ENCODE results near the gene DNAH5. TPM values are rescaled to one million over a fixed set of nuclear protein-coding genes. Genes with fewer than 3 reads are reported as not detected.

Gene DNAH5
- total RNA-seq, 1 donor = 0.36 TPM

- no peak for DNase-seq (ENCODE audit: insufficient read length, low spot score, missing footprints)
These were observed 240.1 kb downstream of the DNAH5 start for GRCh38 chr5:13704396-13704795.

GRCh38 chr5:13700626-13701025 is 243.9 kb downstream of the DNAH5 start:
- H3K27ac ChIP-seq (ENCODE audit: low read depth, low read length) = no peak overlapping the region
- DNase-seq (ENCODE audit: insufficient read length, low spot score, missing footprints) = no peak
- no peaks in the 10 kb centered on the region for H4K20me1 ChIP-seq (ENCODE audit: insufficient read depth, low read length)
- no peaks in the 10 kb centered on the region for H3K79me2 ChIP-seq (ENCODE audit: insufficient read depth, low read length)
- no peak overlapping the region for H3K4me2 ChIP-seq (ENCODE audit: insufficient read depth, low read length)
- no peaks in the 10 kb centered on the region for H3K36me3 ChIP-seq (ENCODE audit: insufficient read depth, low read length)
- H3K4me1 ChIP-seq (ENCODE audit: insufficient read depth, low read length) = no peaks in the 10 kb centered on the region
- H3K27me3 ChIP-seq (ENCODE audit: insufficient read depth, low read length) = no peaks in the 10 kb centered on the region
- no peaks in the 10 kb centered on the region for H3K9me3 ChIP-seq (ENCODE audit: low read depth, low read length)
- H3K4me3 ChIP-seq (ENCODE audit: insufficient read depth, low read length) = no peak overlapping the region
- TF ChIP-seq, protein P1, sequence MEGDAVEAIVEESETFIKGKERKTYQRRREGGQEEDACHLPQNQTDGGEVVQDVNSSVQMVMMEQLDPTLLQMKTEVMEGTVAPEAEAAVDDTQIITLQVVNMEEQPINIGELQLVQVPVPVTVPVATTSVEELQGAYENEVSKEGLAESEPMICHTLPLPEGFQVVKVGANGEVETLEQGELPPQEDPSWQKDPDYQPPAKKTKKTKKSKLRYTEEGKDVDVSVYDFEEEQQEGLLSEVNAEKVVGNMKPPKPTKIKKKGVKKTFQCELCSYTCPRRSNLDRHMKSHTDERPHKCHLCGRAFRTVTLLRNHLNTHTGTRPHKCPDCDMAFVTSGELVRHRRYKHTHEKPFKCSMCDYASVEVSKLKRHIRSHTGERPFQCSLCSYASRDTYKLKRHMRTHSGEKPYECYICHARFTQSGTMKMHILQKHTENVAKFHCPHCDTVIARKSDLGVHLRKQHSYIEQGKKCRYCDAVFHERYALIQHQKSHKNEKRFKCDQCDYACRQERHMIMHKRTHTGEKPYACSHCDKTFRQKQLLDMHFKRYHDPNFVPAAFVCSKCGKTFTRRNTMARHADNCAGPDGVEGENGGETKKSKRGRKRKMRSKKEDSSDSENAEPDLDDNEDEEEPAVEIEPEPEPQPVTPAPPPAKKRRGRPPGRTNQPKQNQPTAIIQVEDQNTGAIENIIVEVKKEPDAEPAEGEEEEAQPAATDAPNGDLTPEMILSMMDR (IDR thresholded peaks at IDR 0.05; ENCODE audit: extremely low read depth, low read depth, low read length) = no peak
- H2AFZ ChIP-seq (ENCODE audit: low read length) = no peak overlapping the region

More at GRCh38 chr5:13704396-13704795, 240.1 kb downstream of the DNAH5 start:
- no peaks in the 10 kb centered on the region for H4K20me1 ChIP-seq (ENCODE audit: insufficient read depth, low read length)
- H3K9me3 ChIP-seq (ENCODE audit: low read depth, low read length) = no peaks in the 10 kb centered on the region
- no peaks in the 10 kb centered on the region for H3K36me3 ChIP-seq (ENCODE audit: insufficient read depth, low read length)
- no peak overlapping the region for H2AFZ ChIP-seq (ENCODE audit: low read length)
- TF ChIP-seq, protein P1 (IDR thresholded peaks at IDR 0.05; ENCODE audit: extremely low read depth, low read depth, low read length) = no peak
- H3K4me1 ChIP-seq (ENCODE audit: insufficient read depth, low read length) = no peaks in the 10 kb centered on the region
- no peaks in the 10 kb centered on the region for H3K27me3 ChIP-seq (ENCODE audit: insufficient read depth, low read length)
- no peak overlapping the region for H3K4me3 ChIP-seq (ENCODE audit: insufficient read depth, low read length)
- H3K79me2 ChIP-seq (ENCODE audit: insufficient read depth, low read length) = no peaks in the 10 kb centered on the region
- H3K4me2 ChIP-seq (ENCODE audit: insufficient read depth, low read length) = no peak overlapping the region
- no peak overlapping the region for H3K27ac ChIP-seq (ENCODE audit: low read depth, low read length)

GRCh38 chr5:13698885-13699284 is 245.6 kb downstream of the DNAH5 start:
- TF ChIP-seq, protein P1 (IDR thresholded peaks at IDR 0.05; ENCODE audit: extremely low read depth, low read depth, low read length) = no peak
- Histone ChIP-seq H4K20me1 (ENCODE audit: insufficient read depth, low read length) (no peaks in the 10 kb centered on the region), H3K36me3 (ENCODE audit: insufficient read depth, low read length) (no peaks in the 10 kb centered on the region), H3K4me1 (ENCODE audit: insufficient read depth, low read length) (no peaks in the 10 kb centered on the region), H2AFZ (ENCODE audit: low read length) (no peak overlapping the region), H3K27me3 (ENCODE audit: insufficient read depth, low read length) (no peaks in the 10 kb centered on the region), H3K27ac (ENCODE audit: low read depth, low read length) (no peak overlapping the region), H3K4me3 (ENCODE audit: insufficient read depth, low read length) (no peak overlapping the region), H3K4me2 (ENCODE audit: insufficient read depth, low read length) (no peak overlapping the region), H3K9me3 (ENCODE audit: low read depth, low read length) (no peaks in the 10 kb centered on the region), H3K79me2 (ENCODE audit: insufficient read depth, low read length) (no peaks in the 10 kb centered on the region)
- no peak for DNase-seq (ENCODE audit: insufficient read length, low spot score, missing footprints)

- no peak overlapping the region for H3K4me2 ChIP-seq (ENCODE audit: insufficient read depth, low read length)
- TF ChIP-seq, protein P1 (IDR thresholded peaks at IDR 0.05; ENCODE audit: extremely low read depth, low read depth, low read length) = no peak
- DNase-seq (ENCODE audit: insufficient read length, low spot score, missing footprints) = no peak
These were observed 249.3 kb downstream of the DNAH5 start for GRCh38 chr5:13695076-13695712.

More at GRCh38 chr5:13695076-13695712, 249.3 kb downstream of the DNAH5 start:
- Histone ChIP-seq H3K9me3 (ENCODE audit: low read depth, low read length) (no peaks in the 10 kb centered on the region), H3K27ac (ENCODE audit: low read depth, low read length) (no peak overlapping the region), H3K36me3 (ENCODE audit: insufficient read depth, low read length) (no peaks in the 10 kb centered on the region), H3K4me1 (ENCODE audit: insufficient read depth, low read length) (no peaks in the 10 kb centered on the region), H2AFZ (ENCODE audit: low read length) (no peak overlapping the region), H4K20me1 (ENCODE audit: insufficient read depth, low read length) (no peaks in the 10 kb centered on the region), H3K27me3 (ENCODE audit: insufficient read depth, low read length) (no peaks in the 10 kb centered on the region), H3K79me2 (ENCODE audit: insufficient read depth, low read length) (no peaks in the 10 kb centered on the region), H3K4me3 (ENCODE audit: insufficient read depth, low read length) (no peak overlapping the region)

Measured in osteoblast (primary cell).